Skeletal muscle cell (primary cell): Measurements from ENCODE around the gene LSM14A.
A peak's percentile ranks its signal among the peaks of the same experiment; 100 is the strongest.
"Not testable (repeated sequence)": the region's sequence is repeated elsewhere in the genome, so short reads cannot be mapped to it uniquely, and the experiment has no call there.

Experiments
- DNase-seq: peaks from one replicate; pipeline ENCODE4 v3.0.0-alpha.2; 2010; ENCODE audit warnings: low read depth
- H3K4me3 ChIP-seq: 2 replicates; pipeline ENCODE4 v1.5.1; 2011; ENCODE audit warnings: low read depth, mild to moderate bottlenecking, control low read depth, low read length, moderate library complexity

LSM14A gene

DNA sequence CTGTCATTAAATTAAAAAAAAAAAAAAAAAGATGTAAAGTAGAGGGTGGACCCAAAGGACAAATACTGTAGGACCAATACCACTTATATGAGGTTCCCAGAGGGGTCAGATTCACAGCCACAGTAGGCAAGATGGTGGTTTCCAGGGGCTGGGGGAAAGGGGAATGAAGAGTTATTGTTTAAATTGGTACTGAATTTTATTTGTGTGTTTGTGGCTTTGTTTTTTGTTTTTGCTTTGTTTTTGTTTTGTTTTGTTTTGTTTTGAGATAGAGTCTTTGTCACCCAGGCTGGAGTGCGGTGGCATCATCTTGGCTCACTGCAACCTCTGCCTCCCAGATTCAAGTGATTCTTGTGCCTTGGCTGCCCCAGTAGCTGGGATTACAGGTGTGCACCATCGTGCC is 17.9 kb upstream of the LSM14A start:
- H3K4me3 ChIP-seq, result no peak overlapping the region
- DNase-seq, result no peak

DNA sequence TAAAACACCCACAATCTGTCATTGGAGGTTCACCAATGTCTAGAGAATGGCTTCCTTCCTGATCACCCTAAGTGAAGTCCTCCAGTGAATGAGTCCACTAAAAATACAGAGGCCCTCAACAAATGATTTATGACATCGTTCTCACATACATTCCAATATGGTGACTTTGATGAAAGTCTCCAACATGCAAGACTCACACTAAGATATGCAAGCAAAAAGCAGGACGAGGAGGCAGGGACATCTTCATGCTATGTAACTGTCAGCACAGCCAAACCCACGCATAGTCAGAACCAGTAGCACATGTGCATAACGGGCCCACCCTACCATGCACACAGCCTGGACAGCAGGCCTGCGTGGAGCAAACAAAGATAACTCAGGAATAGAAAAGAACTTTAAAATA is 16.6 kb upstream of the LSM14A start:
- H3K4me3 ChIP-seq, result no peak overlapping the region
- DNase-seq, result peak; percentile 29

DNA sequence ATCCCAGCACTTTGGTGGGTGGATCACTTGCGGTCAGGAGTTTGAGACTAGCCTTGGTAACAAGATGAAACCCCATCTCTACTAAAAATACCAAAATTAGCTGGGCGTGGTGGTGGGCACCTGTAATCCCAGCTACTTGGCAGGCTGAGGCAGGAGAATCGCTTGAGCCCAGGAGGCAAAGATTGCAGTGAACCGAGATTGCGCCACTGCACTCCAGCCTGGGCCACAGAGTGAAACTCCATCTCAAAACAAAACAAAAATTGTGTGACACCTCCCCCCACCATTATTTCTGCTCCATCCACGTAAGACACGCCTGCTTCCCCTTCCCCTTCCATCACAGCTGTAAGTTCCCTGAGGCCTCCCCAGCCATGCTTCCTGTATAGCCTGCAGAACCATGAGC is 13.3 kb upstream of the LSM14A start:
- DNase-seq, H3K4me3 ChIP-seq: not testable (repeated sequence)

DNA sequence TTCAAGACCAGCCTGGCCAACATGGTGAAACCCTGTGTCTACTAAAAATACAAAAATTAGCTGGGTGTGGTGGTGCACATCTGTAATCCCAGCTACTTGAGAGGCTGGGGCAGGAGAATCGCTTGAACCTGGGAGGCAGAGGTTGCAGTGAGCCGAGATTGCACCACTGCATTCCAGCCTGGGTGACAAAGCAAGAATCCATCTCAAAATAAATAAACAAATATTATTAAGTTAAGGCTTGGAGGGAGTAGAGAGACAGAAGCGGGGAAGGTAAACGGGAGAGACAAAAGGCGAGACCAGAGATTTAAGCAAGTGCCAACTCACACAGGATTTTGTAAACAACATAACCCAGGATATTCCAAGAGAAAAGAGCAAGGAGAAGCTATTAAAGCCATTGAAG is 12.8 kb upstream of the LSM14A start:
- not testable (repeated sequence) for DNase-seq, H3K4me3 ChIP-seq

DNA sequence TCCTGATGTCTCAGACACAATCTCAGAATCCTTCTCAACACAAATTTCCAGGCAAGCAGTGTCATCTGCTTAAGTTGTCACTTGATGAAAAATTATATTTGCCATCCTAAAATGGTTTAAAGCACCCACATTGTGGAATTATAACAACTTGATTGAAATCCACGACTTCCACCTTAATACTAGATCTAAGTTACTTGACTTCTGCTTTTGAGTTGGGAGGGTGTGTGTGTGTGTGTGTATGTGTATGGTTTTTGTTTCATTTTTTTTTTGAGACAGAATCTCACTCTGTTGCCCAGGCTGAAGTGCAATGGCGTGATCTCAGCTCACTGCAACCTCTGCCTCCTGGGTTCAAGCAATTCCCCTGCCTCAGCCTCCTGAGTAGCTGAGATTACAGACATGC is 10.4 kb upstream of the LSM14A start:
- not testable (repeated sequence) for H3K4me3 ChIP-seq

DNA sequence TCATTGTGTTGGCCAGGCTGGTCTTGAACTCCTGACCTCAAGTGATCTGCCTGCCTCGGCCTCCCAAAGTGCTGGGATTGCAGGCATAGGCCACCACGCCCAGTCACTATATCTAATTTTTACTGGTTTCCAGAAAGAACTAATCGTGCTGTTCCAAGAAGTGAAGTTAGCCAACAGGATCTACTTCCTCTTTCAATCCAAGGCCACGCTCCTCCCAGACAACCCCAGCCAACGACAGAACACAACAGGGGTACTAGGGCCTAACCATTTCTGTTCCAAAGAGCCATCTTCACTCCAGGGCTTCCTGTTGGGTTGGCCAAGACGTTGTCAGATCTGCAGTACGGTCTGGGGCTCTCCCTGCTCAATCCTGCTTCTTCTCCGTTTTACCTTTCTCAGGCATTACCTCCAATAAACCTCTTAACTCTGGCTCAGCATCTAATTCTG is 7.0 kb upstream of the LSM14A start:
- no peak overlapping the region for H3K4me3 ChIP-seq
- no peak for DNase-seq

More for the DNA sequence above, 10.4 kb upstream of the LSM14A start:
- DNase-seq, result not testable (repeated sequence)

DNA sequence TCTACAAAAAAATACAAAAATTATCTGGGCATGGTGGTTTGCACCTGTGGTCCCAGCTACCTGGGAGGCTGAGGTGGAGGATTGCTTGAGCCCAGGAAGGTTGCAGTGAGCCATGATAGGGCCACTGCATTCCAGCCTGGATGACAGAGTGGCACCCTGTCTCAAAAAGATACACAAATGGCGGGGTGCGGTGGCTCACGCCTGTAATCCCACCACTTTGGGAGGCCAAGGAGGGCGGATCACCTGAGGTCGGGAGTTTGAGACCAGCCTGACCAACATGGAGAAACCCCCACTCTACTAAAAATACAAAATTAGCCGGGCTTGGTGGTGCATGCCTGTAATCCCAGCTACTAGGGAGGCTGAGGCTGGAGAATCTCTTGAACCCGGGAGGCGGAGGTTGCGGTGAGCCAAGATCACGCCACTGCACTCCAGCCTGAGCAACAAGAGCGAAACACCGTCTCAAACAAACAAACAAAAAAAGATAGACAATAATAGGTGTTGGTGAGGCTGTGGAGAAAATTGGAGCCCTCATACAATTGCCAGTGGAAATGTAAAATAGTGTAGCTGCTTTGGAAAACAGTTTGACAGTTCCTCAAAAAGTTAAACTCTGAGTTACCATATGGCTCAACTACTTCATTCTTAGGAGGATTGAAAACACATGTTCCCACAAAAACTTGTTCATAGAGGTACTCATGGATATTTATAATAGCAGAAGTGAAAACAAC is 2.7 kb upstream of the LSM14A start:
- not testable (repeated sequence) for DNase-seq, H3K4me3 ChIP-seq

DNA sequence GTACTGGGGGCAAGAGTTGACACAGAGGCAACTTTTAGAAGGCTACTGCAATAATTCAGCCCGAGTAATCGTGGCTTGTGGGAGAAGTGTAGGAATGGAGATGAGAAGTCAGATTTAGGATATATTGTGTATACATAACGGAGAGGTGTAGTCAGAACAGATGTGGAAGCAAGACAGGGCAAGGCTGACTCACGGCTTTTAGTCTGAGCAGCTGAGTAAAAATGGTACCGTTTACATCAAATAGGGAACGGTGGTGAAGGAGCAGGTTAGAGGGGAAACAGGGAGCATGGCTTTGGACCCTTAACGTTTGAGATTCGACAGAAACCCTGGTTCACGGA is 796 bp upstream of the LSM14A start:
- DNase-seq, result peak; percentile 49

DNA sequence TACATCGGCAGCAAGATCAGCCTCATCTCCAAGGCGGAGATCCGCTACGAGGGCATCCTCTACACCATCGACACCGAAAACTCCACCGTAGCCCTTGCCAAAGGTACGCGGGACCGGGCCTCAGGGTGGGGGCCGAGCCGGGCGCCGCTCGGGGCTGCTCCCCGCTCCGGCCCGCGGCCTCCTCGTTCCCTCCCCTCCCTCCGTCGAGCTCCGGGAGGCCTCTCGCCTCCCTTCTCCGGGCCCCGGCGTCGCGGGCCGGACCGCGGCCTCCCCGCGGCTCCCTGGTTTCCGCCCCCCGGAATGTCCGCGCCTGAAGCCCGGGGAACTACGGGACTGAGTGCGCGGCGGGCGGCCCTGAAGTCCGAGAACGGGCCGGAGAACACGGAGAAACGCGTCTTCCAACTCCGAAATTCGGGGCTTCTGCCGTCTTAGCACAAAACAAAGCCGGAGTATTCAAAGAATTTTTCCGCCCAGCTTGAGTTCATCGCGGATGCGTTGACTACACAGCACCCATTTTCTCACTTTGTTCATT is 423 bp downstream of the LSM14A start:
- no peak for DNase-seq
- peak overlapping the region; percentile 75 for H3K4me3 ChIP-seq

More for the DNA sequence above, 796 bp upstream of the LSM14A start:
- peak overlapping the region; percentile 75 for H3K4me3 ChIP-seq

DNA sequence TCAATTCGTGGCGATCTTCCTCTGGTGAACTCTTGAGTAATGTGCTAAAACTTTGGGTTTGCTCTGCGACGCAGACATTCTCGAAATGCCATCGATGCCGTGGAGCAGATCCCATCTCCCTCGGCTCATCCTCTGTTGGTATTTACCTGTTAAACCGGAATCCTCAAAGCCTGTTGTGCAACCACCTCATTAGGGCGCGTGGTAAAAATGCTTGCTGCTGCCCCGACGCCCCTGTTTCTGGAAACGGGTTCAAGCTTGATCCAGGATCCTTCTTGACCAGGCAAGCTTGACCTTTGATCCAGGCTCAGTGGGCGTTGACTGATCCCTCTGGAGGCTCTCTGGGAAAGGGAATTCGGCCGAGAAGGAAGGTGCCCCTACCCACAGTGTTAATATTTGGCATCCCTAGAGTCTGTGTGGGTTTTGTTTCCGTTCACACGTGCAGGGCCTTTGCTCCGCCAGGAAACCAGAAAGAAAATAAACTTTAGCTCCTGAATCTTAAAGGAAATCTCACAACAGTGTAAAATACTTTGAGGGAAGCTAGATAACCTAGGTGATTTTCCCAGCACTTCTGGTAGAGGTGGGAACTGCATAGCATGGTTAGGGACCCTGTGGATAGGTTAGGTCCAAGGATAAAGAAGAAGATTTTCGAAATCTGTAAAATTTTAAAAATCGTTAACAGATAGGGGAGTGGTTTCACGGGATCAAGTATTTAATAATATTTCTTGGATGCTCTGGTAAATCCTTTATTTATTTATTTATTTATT is 1.1 kb downstream of the LSM14A start:
- H3K4me3 ChIP-seq, result peak overlapping the region; percentile 75
- DNase-seq, result no peak

DNA sequence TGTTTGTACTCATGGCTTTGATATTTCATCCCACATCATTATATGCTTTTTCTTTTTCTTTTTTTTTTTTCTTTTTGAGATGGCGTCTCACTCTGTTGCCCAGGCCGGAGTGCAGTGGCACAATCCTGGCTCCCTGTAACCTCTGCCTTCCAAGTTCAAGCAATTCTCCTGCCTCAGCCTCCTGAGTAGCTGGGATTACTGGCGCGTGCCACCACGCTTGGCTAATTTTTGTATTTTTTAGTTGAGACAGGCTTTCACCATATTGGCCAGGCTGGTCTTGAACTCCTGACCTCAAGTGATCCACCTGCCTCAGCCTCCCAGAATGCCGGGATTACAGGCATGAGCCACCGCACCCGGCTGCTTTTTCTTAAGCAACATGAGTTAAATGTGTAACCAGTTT is 2.9 kb downstream of the LSM14A start:
- not testable (repeated sequence) for H3K4me3 ChIP-seq, DNase-seq

DNA sequence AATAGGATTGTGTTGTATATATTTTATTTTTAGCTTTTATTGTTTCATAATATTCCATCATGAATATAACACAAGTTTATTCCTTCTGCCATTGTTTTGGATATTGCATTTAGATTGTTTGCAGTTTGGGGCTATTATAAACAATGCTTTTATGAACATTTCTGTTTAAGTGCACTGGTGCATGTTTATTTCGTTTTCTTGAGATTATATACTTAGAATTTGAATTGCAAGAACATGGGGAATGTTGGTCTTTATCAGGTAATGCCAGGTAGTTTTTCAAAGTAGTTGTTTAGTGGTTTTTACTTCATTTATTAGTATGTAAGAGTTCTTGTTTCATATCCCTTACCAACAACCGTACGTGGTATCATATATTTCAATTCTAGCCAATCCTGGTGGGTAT is 4.3 kb downstream of the LSM14A start:
- DNase-seq, result no peak
- no peak overlapping the region for H3K4me3 ChIP-seq

DNA sequence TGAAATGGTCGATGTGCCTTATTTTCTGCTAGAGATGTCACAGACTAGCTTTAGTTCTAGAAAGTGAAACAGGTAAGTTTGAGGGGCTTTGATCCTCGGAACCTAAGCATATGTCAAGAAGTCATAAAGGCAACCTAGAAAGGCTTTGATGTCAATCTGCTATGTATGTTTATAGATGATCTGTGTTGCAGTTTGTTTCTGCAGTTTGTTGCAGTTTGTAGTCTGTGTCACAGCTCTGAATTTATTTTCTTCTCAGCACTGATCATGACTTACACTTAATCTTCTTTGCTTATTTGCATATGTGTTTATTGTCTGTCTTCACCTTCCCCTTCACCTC is 5.9 kb downstream of the LSM14A start:
- H3K4me3 ChIP-seq, result no peak overlapping the region
- no peak for DNase-seq

DNA sequence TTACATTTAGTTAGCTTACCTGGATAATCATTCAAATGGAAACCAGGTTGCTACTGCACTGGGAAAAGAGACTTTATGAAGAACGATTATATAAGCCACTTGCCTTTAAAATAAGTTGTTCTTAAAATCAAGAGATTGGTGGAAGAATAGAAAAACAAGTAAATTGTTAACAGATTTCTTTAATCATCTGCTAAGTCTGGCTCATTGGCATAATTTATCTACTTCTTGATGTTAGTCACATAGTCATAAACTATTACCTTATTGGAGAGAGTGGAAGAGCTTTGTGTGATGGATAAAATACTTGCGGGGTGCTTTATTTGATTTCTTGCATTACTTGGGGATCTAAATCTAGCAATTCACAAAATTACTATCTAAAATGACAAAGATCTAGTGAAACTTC is 6.8 kb downstream of the LSM14A start:
- no peak for DNase-seq
- no peak overlapping the region for H3K4me3 ChIP-seq

DNA sequence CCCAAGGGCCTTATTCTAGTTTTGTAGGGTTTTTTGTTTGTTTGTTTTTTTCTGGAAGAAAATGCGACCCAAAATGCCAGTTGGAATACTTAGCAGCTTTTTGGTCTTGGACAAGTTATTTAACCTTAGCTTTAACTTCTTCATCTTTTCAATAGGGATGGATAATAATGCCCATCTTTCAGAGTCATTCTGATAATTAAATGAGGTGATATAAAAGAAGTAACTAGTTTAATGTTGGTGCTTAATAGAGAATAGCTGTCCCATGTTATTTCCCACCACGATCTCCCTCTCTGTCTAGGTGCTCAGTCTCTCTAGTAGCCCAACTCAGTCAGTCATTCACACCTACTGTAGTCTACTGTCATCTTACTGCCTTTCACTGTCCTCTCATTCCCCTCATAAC is 8.0 kb downstream of the LSM14A start:
- H3K4me3 ChIP-seq, result no peak overlapping the region
- DNase-seq, result no peak

DNA sequence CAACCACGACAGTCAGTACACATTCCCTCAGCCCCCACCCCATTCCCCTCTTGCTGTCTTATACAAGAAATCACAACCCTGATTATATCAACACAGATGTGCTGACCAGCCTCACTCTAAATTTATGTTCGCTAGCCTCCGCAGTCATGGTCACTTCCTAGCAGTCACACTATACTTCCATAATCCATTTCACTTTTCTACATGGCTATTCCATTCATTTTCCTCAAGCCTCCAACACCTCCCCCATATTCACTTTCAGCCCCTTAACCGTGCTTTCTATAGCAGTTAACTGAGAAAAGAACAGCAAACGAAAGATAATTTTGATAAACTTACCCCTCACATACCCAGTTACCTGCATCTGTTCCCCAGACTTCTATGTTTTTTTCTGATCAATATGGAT is 8.4 kb downstream of the LSM14A start:
- H3K4me3 ChIP-seq, result no peak overlapping the region
- DNase-seq, result no peak

DNA sequence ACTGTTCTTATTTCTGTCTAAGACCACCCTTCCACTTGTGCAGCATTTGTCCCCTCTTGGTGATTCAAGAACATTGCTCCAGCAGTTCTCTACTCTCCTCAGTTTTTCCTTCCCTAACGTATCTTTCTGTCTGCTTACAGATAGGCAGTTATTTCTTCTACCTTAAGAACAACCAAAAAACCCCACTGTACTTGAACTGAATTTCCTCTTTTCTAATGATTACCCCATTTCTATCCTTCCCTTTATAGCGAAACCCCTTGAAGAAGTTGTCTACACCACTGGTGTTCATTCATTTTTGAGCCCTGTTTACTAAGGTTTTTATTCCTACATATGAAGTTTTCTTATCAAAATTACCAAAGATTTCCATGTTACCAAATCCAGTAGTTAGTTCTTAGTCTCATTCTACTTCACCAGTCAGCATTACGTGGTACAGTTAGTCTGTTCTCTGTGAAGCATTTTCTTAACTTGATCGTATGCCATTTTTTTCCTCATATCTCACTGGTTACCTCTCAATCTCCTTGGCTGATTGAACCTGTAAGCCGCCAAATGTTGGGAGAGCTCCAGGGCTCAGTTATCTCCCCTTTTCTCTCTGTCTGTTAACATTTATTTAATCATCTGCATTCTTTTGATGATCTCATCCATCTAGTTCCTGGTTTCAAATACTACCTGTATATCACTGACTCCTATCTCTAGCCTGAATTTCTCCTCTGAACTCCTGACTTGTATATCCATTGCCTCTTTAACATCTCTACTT is 9.0 kb downstream of the LSM14A start:
- DNase-seq, result no peak
- no peak overlapping the region for H3K4me3 ChIP-seq

DNA sequence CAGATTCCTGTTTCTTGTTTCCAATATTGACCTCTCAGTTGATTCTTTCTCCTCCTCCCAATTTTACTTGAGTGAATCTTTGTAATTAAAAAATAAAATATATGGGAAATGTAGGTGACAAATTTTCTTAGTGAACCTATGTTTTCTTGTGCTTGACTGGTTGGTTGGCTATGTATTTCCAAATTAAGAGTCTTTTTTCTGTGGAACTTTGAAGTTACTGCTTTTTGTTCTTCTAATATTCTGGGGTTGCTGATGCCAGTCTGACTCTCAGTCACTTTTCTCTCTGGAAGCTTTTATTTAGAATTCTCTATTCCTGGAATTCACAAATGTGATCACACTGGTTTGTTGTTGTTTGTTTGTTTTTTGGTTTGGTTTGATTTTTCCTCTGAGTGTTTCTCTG is 9.8 kb downstream of the LSM14A start:
- no peak for DNase-seq
- no peak overlapping the region for H3K4me3 ChIP-seq

DNA sequence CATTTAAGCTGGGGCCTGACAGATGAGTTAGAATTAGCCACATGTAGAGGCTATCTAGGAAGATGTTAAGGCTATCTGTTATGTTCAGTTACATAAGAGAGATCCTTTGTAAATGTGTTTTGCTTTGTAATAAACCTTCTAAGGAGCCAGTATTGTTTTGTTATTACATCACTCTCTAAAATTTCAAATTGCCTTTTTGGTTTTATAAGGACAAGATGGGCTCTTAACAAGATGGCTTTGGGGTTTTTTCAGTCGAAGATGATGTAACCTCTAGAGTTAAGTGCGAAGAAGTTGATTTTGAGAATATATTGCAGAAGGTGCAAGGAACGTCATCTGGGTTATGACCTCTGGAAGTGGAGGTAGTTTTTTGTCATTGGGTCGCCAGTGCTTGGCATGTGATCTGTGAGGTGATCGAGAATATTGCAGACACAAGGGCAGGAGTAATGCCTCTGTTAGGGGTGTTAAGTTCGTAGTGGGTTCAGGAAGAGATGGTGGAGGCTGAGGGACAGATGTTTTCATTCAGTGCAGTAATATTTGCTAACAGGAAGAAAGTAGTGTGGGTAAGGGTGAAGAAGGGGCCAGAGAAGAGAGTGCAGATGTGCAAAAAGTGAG is 12.7 kb downstream of the LSM14A start:
- H3K4me3 ChIP-seq, result no peak overlapping the region
- DNase-seq, result no peak

DNA sequence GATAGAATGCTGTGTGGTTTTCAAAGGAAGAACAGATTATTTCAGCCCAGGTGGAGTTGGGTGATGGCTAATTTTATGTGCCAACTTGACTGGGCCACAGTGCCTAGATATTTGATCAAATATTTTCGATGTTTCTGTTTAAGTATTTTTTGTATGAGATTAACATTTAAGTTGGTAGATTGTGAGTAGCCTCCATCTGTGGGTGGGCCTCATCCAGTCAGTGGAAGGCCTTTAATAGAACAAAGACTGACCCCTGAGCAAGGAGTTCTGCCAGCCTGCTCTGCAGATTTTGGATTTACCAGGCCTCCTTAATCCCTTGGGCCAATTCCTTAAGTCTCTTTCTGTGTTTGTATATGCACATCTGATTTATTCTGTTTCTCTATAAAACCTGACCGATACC is 13.9 kb downstream of the LSM14A start:
- H3K4me3 ChIP-seq, result no peak overlapping the region
- DNase-seq, result no peak
